ENCODE measurements around the gene TTC34. TPM values are rescaled to one million over a fixed set of nuclear protein-coding genes. Genes with fewer than 3 reads are reported as not detected.

TTC34 gene
- total and polyA plus RNA-seq, 2 of the 4 experiments (the other 2 are of a cell fraction): under 0.01 to 0.09 TPM

- H3K18ac ChIP-seq (ENCODE audit: low read depth, low read length): no peak overlapping the region
- in situ Hi-C loops (cut with MboI; ENCODE audit: low sequenced_read_pairs): no loop called here
- DNase-seq (no peak), ATAC-seq (ENCODE audit: low read depth) (no peak)
- no peak overlapping the region for H2AFZ ChIP-seq (replicated peaks; ENCODE audit: low read length, poor library complexity)
- no peak overlapping the region for H3K14ac ChIP-seq (replicated peaks; ENCODE audit: low read depth, low read length)
- no peak overlapping the region for H3K4ac ChIP-seq (ENCODE audit: low read depth, low read length)
- H3K4me2 ChIP-seq (ENCODE audit: low read depth, low read length): no peak overlapping the region
- H2BK15ac ChIP-seq (ENCODE audit: low read depth, low read length): no peak overlapping the region
- H3K27me3 ChIP-seq (ENCODE audit: control insufficient read depth, insufficient read depth, low read length): no peaks in the 10 kb centered on the region
- intact Hi-C loops (cut with micrococcal nuclease): no loop called here
- ChIA-PET POLR2A (ENCODE audit: unreplicated experiment) (no interaction called here), CTCF (no interaction called here)
- no peak overlapping the region for H4K8ac ChIP-seq (ENCODE audit: low read depth in 2 of 2, low read length in 2 of 2)
- no peaks in the 10 kb centered on the region for H3K36me3 ChIP-seq (ENCODE audit: control insufficient read depth, insufficient read depth, low read length)
- no peak overlapping the region for H3K56ac ChIP-seq (ENCODE audit: extremely low read depth, insufficient read depth, low read length)
- H3K4me1 ChIP-seq (ENCODE audit: control insufficient read depth, insufficient read depth, low read length): no peaks in the 10 kb centered on the region
- no TSS peak for BruUV-seq (replicated peaks)
- no peaks in the 10 kb centered on the region for H3K9me1 ChIP-seq (ENCODE audit: insufficient read depth, low read length)
- H3K27ac ChIP-seq (ENCODE audit: insufficient read depth, low read length): no peak overlapping the region
- H3K23ac ChIP-seq (ENCODE audit: low read depth, low read length): no peak overlapping the region
- no peaks in the 10 kb centered on the region for H4K20me1 ChIP-seq (ENCODE audit: insufficient read depth, low read length)
- H2AK9ac ChIP-seq (replicated peaks; ENCODE audit: low read depth, low read length, poor library complexity): no peak overlapping the region
- dilution Hi-C loops (cut with HindIII; ENCODE audit: low sequenced_read_pairs, unreplicated experiment): no loop called here
- no peak overlapping the region for H4K5ac ChIP-seq (ENCODE audit: low read depth, low read length)
- H3K4me3 ChIP-seq (ENCODE audit: insufficient read depth, low read depth, low read length): no peak overlapping the region
- no peak overlapping the region for H2BK5ac ChIP-seq (ENCODE audit: low read depth, low read length, poor library complexity, severe bottlenecking)
- no peak overlapping the region for H2BK120ac ChIP-seq (ENCODE audit: low read depth, low read length)
- H4K91ac ChIP-seq (ENCODE audit: insufficient read depth, low read depth, low read length): no peak overlapping the region
- no peak for TF ChIP-seq ELK1 (IDR thresholded peaks at IDR 0.05; ENCODE audit: borderline replicate concordance, low read depth, low read length)
- TF ChIP-seq CTCF (conservative IDR thresholded peaks at IDR 0.05; ENCODE audit: low read depth, low read length): no peak
- H2AK5ac ChIP-seq (ENCODE audit: low read depth, low read length): no peak overlapping the region
- 62% methylated on average over 5 of the region's 23 CpGs; no CpG with 5 or more reads in 1 of the 2 experiments for WGBS, 2 experiments (ENCODE audit: extremely low coverage in 2 of 2, insufficient read length in 1 of 2)
- H3K9ac ChIP-seq (ENCODE audit: low read depth, low read length): no peak overlapping the region
- H3K79me1 ChIP-seq (ENCODE audit: low read depth in 1 of 2, low read length in 2 of 2): no peaks in the 10 kb centered on the region
- H3K9me3 ChIP-seq (ENCODE audit: control insufficient read depth, insufficient read depth, low read length): peaks cover 72% of the 10 kb centered on the region
- H2BK20ac ChIP-seq (ENCODE audit: low read depth, low read length): no peak overlapping the region
Measured at GRCh38 chr1:2829846-2830615, 28.5 kb upstream of the TTC34 start.
